H9 (cell line): ENCODE results near the gene SQSTM1. TPM values are rescaled to one million over a fixed set of nuclear protein-coding genes. Genes with fewer than 3 reads are reported as not detected.

ENCODE experiments used
- DNase-seq: peaks from one replicate; pipeline ENCODE4 v3.0.0-alpha.2; 2017
- H2AFZ ChIP-seq: one replicate; pipeline ENCODE4 v1.6.1; 2013; ENCODE audit warnings: mild to moderate bottlenecking, low read length, control low read depth, moderate library complexity
- H2AK5ac ChIP-seq: 2 replicates; pipeline ENCODE4 v1.6.1; 2013; ENCODE audit warnings: low read length, control low read depth, mixed read lengths; ENCODE audit not compliant: insufficient read length
- H2BK120ac ChIP-seq: one replicate; pipeline ENCODE4 v1.6.1; 2013; ENCODE audit warnings: low read depth, mild to moderate bottlenecking, low read length, control low read depth, inconsistent platforms; ENCODE audit not compliant: poor library complexity, severe bottlenecking
- H2BK12ac ChIP-seq: 2 replicates; pipeline ENCODE4 v1.6.1; 2013; ENCODE audit warnings: low read length, control low read depth, mixed read lengths, low read depth; ENCODE audit not compliant: insufficient read length
- H2BK15ac ChIP-seq: 2 replicates; pipeline ENCODE4 v1.6.1; 2013; ENCODE audit warnings: low read depth, low read length, control low read depth
- H2BK20ac ChIP-seq: one replicate; pipeline ENCODE4 v1.6.1; 2013; ENCODE audit warnings: low read depth, mild to moderate bottlenecking, low read length, control low read depth, inconsistent platforms; ENCODE audit not compliant: poor library complexity, severe bottlenecking
- H2BK5ac ChIP-seq: 2 replicates; pipeline ENCODE4 v1.6.1; 2013; ENCODE audit warnings: low read length, control low read depth, mixed read lengths; ENCODE audit not compliant: insufficient read length
- H3K14ac ChIP-seq: 2 replicates; pipeline ENCODE4 v1.6.1; 2013; ENCODE audit warnings: low read length, control low read depth; ENCODE audit not compliant: insufficient read depth
- H3K18ac ChIP-seq: 2 replicates; pipeline ENCODE4 v1.6.1; 2013; ENCODE audit warnings: low read depth, mild to moderate bottlenecking, mixed read lengths, low read length, control low read depth; ENCODE audit not compliant: insufficient read length
- H3K23ac ChIP-seq: 2 replicates; pipeline ENCODE4 v1.6.1; 2013; ENCODE audit warnings: low read length, control low read depth, mixed read lengths, low read depth; ENCODE audit not compliant: insufficient read length
- H3K23me2 ChIP-seq: 2 replicates; pipeline ENCODE4 v1.6.1; 2013; ENCODE audit warnings: low read depth, mild to moderate bottlenecking, mixed read lengths, low read length, control low read depth; ENCODE audit not compliant: insufficient read length, poor library complexity, severe bottlenecking
- H3K27ac ChIP-seq: 2 replicates; pipeline ENCODE4 v1.5.1; 2013; ENCODE audit warnings: low read length, control low read depth, mixed read lengths, low read depth; ENCODE audit not compliant: insufficient read length
- H3K27me3 ChIP-seq: 2 replicates; pipeline ENCODE4 v1.6.1; 2013; ENCODE audit warnings: low read length, control low read depth, inconsistent platforms; ENCODE audit not compliant: insufficient read depth
- H3K4ac ChIP-seq: 2 replicates; pipeline ENCODE4 v1.6.1; 2013; ENCODE audit warnings: low read depth, mild to moderate bottlenecking, control low read depth, inconsistent platforms, low read length, moderate library complexity
- H3K4me1 ChIP-seq: 2 replicates; pipeline ENCODE4 v1.6.1; 2013; ENCODE audit warnings: low read length, control low read depth, inconsistent platforms; ENCODE audit not compliant: insufficient read depth
- H3K4me2 ChIP-seq: 2 replicates; pipeline ENCODE4 v1.6.1; 2013; ENCODE audit warnings: low read length, control low read depth, mixed read lengths; ENCODE audit not compliant: insufficient read length, insufficient read depth
- H3K56ac ChIP-seq: 2 replicates; pipeline ENCODE4 v1.6.1; 2013; ENCODE audit warnings: low read depth, mild to moderate bottlenecking, mixed read lengths, low read length, control low read depth; ENCODE audit not compliant: insufficient read length
- H3K79me1 ChIP-seq: 2 replicates; pipeline ENCODE4 v1.6.1; 2013; ENCODE audit warnings: low read depth, mild to moderate bottlenecking, moderate library complexity, low read length, control low read depth, inconsistent platforms; ENCODE audit not compliant: insufficient read depth, poor library complexity, severe bottlenecking
- H3K79me2 ChIP-seq: 2 replicates; pipeline ENCODE4 v1.6.1; 2013; ENCODE audit warnings: low read length, control low read depth, inconsistent platforms; ENCODE audit not compliant: insufficient read depth
- H3K9ac ChIP-seq: 2 replicates; pipeline ENCODE4 v1.6.1; 2013; ENCODE audit warnings: low read length, control low read depth, mixed read lengths; ENCODE audit not compliant: insufficient read length; ENCODE audit errors: extremely low read depth
- H3K9me3 ChIP-seq: one replicate; pipeline ENCODE4 v1.6.1; 2013; ENCODE audit warnings: low read depth, low read length, inconsistent platforms; ENCODE audit not compliant: control insufficient read depth
- H3T11ph ChIP-seq: one replicate; pipeline ENCODE4 v1.6.1; 2013; ENCODE audit warnings: mild to moderate bottlenecking, low read length, control low read depth, inconsistent platforms
- H4K20me1 ChIP-seq: one replicate; pipeline ENCODE4 v1.6.1; 2013; ENCODE audit not compliant: control insufficient read depth, insufficient read length, insufficient read depth
- H4K5ac ChIP-seq: 2 replicates; pipeline ENCODE4 v1.6.1; 2013; ENCODE audit warnings: low read depth, mild to moderate bottlenecking, mixed read lengths, low read length, control low read depth; ENCODE audit not compliant: insufficient read length
- H4K8ac ChIP-seq: replicated peaks from 2 replicates; pipeline ENCODE4 v1.6.1; 2013; ENCODE audit warnings: low read length, control low read depth, mixed read lengths, low read depth; ENCODE audit not compliant: insufficient read length
- H4K91ac ChIP-seq: 2 replicates; pipeline ENCODE4 v1.6.1; 2013; ENCODE audit warnings: low read depth, mild to moderate bottlenecking, moderate library complexity, mixed read lengths, low read length, control low read depth; ENCODE audit not compliant: insufficient read length
- H3K27ac Mint-ChIP-seq, 3 experiments: 2 replicates in 2 of 3; 3 replicates in 1 of 3; pipeline ENCODE4 v1.8.0; 2020 to 2021; ENCODE audit warnings: mixed read lengths in 3 of 3, mild to moderate bottlenecking in 1 of 3, moderate library complexity in 1 of 3
- H3K27me3 Mint-ChIP-seq: 2 replicates; pipeline ENCODE4 v1.8.0; 2021; ENCODE audit warnings: low read depth, mild to moderate bottlenecking, moderate library complexity, mixed read lengths
- H3K36me3 Mint-ChIP-seq, 3 experiments: 2 replicates in 2 of 3; 3 replicates in 1 of 3; pipeline ENCODE4 v1.8.0; 2020 to 2021; ENCODE audit warnings: low read depth in 3 of 3, mixed read lengths in 3 of 3; ENCODE audit not compliant: insufficient read depth in 1 of 3
- H3K4me1 Mint-ChIP-seq, 2 experiments: 2 replicates each; pipeline ENCODE4 v1.8.0; 2020; ENCODE audit warnings: mixed read lengths in 2 of 2
- H3K4me3 Mint-ChIP-seq, 2 experiments: 2 replicates in 1 of 2; 3 replicates in 1 of 2; pipeline ENCODE4 v1.8.0; 2020 to 2021; ENCODE audit warnings: mild to moderate bottlenecking in 2 of 2, mixed read lengths in 2 of 2, moderate library complexity in 1 of 2
- H3K9me3 Mint-ChIP-seq, 2 experiments: 2 replicates in 1 of 2; 3 replicates in 1 of 2; pipeline ENCODE4 v1.8.0; 2020; ENCODE audit warnings: mild to moderate bottlenecking in 2 of 2, mixed read lengths in 2 of 2, moderate library complexity in 1 of 2
- WGBS: extraction: QIAGEN DNeasy Blood & Tissue Kit; methylation state at CpG from one replicate; pipeline ENCODE4 v1.1.7; 2013; ENCODE audit warnings: missing lambda C conversion rate, low lambda C conversion rate, mixed read lengths; ENCODE audit not compliant: insufficient read length; ENCODE audit errors: extremely low coverage; 5-methylcytosine and 5-hydroxymethylcytosine counted together
- total RNA-seq: library from RNA; stranded (reverse); gene quantifications from 2 replicates; pipeline ENCODE4 v1.2.1, GENCODE V29; 2021
- TF ChIP-seq, protein P1 (sequence below): fragments of 200-600 bp; sonication (generic); conservative IDR thresholded peaks from 3 replicates; pipeline ENCODE4 v1.8.0; 2021; ENCODE audit warnings: antibody characterized with exemption, mild to moderate bottlenecking

SQSTM1 gene
- total RNA-seq, 1 experiment from 2014 or later = 144 TPM

DNA sequence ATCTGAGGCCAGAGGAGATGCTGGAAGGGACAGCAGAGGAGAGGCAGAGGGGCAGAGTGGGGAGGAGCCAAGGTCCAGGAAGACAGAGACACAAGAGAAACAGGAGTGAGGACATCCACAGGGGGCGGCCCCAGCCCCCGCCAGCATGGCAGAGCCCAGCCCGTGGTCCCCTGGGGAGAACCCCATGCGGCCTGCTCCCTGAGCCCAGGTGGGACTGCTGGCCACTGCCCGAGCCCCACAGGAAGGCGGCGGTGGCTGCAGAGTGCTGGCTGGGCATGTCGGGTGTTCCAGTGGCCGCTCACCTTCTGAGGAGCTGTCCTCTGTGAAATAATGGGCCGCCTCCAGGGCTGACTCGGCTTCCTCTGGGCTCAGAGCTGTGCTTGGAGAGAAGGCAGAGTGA, 46.8 kb downstream of the SQSTM1 start:
- Histone ChIP-seq H3K27ac (no peak overlapping the region), H2AK5ac (no peak overlapping the region), H3K79me2 (no peaks in the 10 kb centered on the region), H2BK20ac (no peak overlapping the region), H4K20me1 (no peaks in the 10 kb centered on the region), H3K14ac (no peak overlapping the region), H2AFZ (no peak overlapping the region), H4K8ac (no peak overlapping the region), H3K56ac (no peak overlapping the region), H2BK120ac (no peak overlapping the region), H2BK12ac (no peak overlapping the region), H3K4me1 (no peaks in the 10 kb centered on the region), H3K23me2 (no peaks in the 10 kb centered on the region), H2BK15ac (no peak overlapping the region), H3T11ph (no peak overlapping the region), H4K5ac (no peak overlapping the region), H3K9me3 (peaks cover 5% of the 10 kb centered on the region), H3K27me3 (no peaks in the 10 kb centered on the region), H3K9ac (no peak overlapping the region), H3K23ac (no peak overlapping the region), H3K18ac (no peak overlapping the region), H4K91ac (no peak overlapping the region), H3K4me2 (no peak overlapping the region), H3K4ac (no peak overlapping the region), H2BK5ac (no peak overlapping the region), H3K79me1 (no peaks in the 10 kb centered on the region)
- TF ChIP-seq, protein P1, sequence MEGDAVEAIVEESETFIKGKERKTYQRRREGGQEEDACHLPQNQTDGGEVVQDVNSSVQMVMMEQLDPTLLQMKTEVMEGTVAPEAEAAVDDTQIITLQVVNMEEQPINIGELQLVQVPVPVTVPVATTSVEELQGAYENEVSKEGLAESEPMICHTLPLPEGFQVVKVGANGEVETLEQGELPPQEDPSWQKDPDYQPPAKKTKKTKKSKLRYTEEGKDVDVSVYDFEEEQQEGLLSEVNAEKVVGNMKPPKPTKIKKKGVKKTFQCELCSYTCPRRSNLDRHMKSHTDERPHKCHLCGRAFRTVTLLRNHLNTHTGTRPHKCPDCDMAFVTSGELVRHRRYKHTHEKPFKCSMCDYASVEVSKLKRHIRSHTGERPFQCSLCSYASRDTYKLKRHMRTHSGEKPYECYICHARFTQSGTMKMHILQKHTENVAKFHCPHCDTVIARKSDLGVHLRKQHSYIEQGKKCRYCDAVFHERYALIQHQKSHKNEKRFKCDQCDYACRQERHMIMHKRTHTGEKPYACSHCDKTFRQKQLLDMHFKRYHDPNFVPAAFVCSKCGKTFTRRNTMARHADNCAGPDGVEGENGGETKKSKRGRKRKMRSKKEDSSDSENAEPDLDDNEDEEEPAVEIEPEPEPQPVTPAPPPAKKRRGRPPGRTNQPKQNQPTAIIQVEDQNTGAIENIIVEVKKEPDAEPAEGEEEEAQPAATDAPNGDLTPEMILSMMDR = no peak
- no peak for DNase-seq
- H3K27ac Mint-ChIP-seq = peak overlapping the region in 2 of 3 experiments; percentile 94 to 95; a peak in 5 of 7 replicates
- peaks cover 13 to 58% (median 55%) of the 10 kb centered on the region in 3 experiments for H3K36me3 Mint-ChIP-seq
- no peaks in the 10 kb centered on the region for H3K27me3 Mint-ChIP-seq
- H3K4me3 Mint-ChIP-seq = no peak overlapping the region
- no CpG with 5 or more reads among the region's 11 CpGs for WGBS
- no peaks in the 10 kb centered on the region for H3K9me3 Mint-ChIP-seq
- H3K4me1 Mint-ChIP-seq = peaks cover 9 to 23% of the 10 kb centered on the region in 2 experiments
